ENCODE data around the gene MAGI2.
"Not testable (repeated sequence)": the region's sequence is repeated elsewhere in the genome, so short reads cannot be mapped to it uniquely, and the experiment has no call there.

The MAGI2 gene

DNA sequence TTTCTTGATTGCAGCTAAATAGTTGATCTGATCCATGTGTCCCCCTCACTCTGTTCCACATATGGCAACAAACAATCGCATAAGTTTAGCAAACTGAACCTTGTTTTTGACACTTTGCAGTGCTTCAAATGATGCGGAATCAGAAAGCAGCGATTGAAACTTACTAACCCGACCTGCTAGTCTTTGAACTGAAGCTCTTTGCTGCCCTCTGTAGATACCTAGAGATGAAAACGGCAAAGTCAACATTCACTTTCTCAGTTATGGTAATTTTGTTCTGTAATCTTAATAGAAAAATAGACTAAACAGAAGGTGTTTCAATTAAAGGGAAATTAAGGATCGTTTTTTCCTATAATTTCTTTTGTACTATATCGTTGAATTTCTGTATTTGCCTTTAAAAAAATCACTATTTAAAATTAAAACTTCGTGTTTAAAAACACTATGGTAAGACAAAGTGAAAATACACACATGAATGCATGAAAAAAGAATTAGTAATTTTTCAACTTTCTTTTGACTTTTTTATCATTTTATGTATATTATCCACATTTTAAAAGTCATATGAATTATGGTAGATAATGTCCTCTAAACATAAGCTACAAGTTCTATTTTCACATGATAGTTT, 276.5 kb downstream of the MAGI2 start:
- DNase-seq: peak in 13 of 58 donors; percentile 1 to 53 (median 4)

DNA sequence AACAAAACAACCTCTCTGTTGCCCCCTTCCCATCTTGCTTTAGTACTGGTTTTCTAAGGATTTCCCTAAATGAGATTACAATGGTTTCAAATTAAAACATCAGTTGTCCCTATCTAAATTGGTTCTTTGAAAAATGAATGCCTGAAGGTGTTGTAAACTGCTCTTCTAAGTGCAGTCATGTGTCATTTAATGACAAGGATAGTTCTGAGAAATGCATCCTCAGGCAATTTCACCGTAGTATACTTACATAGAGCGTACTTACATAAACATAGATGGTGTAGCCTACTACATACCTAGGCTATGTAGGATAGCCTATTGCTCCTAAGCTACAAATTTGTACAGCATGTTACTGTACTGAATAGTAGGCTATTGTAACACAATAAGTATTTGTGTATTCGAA, 278.1 kb downstream of the MAGI2 start:
- DNase-seq: no peak

DNA sequence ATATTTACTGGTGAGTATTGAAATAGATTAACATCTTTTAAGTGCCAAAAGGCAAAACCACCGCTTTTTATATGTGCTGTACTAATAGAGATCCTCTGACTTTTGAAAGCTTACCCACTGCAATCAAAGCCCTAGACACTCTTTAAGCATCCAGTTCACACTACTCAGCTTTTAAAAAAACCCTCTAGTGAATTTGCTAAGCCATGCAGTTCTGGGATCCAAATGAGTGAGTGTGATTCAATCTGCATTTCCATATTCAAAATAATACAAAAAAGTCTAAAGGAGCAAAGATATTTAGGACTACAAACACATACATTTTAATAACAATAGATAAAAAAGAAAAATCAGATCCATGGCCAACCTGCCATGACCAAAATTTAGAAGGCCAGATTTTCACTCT, 288.2 kb downstream of the MAGI2 start:
- DNase-seq: no peak

DNA sequence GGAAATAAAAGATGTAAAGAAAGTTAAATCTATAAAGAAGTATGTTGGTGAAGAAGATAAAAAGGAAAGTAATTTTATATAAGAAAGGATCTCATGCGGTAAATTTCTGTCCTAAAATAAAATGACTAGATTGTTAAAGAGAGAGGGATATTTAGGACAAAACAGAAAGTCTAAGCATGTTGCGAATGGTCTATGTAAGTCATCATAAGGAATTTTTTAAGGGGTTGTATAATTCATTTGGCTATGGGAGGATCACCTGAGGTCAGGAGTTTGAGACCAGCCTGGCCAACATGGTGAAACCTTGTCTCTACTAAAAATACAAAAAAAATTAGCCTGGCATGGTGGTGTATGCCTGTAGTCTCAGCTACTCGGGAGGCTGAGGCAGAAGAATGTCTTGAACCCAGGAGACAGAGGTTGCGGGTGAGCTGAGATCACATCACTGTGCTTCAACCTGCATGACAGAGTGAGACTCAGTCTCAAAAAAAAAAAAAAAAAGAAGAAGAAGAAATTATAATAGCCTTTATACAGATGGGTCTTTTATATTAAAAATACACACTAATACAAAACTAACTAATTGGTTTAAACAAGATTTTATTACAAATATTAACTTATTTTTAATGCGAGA, 294.3 kb downstream of the MAGI2 start:
- no peak for DNase-seq

DNA sequence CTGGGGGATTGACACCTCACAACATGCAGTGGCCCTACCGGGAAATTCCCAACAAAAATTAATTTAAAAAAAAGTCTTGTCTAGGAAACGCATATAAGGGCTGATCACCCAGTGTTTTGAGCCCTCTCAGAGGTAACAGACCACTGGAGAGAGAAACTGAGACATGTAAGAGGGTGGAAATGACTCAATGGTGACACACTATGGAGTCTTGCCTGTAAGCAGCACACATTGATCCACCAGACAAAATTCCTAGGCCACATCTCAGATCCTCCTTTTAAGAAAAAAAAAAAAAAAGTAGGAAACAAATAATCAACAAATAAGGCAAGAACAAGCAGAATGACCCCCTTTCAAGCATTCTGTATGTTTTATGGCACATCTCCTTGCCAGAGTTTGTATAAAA, 296.2 kb downstream of the MAGI2 start:
- no peak for DNase-seq

DNA sequence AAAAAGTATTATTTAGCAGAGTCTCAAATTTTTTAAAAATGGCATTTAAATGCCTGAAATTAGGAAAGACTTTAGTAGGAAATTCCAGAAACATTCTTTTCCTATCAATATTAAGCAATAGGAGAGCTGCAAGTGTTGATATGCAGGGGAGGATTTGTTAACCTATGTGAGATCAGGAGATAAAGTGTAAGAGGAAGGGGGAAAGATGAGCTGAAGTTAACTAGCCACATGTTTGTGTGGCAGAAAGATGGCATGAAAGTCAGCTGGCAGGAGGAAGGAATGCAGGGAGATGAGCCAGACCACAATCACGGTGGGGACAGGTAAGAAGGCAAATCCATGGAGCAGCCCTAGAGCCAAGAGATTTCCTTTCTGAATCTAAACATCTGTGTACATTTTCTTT, 303.6 kb downstream of the MAGI2 start:
- no peak for DNase-seq

DNA sequence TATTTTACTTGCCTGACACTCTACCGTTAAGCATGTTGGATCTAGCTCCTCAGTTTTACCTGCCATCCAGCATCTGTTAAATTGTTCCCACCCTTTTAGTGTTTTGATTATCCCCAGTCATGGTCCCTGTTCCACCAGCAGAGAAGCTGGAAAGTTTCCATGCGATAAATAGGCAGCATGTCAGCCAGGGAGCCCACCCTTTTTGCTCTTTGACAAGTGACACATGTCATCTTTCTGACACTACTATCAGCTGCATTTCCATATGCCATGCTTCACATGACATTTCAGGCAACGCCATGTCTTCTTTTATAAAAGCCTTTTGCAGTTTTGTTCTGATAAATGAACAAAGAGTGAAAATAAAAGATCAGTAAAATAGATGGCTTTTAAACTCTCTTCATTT, 310.8 kb downstream of the MAGI2 start:
- no peak for DNase-seq

DNA sequence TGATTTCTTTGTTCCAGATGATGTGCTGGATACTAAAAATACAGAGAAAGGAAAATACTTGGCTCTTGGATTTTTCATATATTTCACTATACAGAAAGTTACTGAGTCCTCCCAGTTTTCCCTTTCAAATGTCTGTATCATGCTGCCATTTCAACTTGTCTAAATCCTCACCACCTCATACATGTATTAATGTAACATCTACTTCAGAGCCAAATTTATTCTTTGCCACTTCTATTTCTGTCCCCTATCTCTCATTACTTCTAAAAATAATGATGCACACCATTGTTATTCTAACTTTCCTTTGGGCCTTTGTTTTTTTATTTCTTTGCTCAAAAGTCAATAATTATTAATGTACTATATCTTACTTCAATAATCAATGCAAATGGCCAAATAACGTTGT, 312.2 kb downstream of the MAGI2 start:
- no peak for DNase-seq

DNA sequence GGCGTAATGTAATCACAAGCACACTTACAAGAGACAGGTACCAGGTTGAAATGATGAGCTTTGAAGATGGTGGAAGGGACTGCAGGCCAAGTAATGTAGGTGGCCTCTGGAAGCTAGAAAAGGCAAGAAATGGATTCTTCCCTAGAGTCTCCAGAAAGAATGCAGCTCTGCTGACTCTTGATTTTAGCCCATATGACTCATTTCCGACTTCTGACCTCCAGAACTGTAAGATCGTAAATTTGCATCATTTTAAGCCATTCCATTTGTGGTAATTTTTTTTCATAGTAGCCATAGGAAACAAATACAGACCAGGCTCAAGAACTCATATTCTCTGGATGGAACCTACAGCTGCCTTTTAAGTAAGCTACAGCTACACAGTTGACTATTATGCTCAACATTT, 315.5 kb downstream of the MAGI2 start:
- no peak for DNase-seq

DNA sequence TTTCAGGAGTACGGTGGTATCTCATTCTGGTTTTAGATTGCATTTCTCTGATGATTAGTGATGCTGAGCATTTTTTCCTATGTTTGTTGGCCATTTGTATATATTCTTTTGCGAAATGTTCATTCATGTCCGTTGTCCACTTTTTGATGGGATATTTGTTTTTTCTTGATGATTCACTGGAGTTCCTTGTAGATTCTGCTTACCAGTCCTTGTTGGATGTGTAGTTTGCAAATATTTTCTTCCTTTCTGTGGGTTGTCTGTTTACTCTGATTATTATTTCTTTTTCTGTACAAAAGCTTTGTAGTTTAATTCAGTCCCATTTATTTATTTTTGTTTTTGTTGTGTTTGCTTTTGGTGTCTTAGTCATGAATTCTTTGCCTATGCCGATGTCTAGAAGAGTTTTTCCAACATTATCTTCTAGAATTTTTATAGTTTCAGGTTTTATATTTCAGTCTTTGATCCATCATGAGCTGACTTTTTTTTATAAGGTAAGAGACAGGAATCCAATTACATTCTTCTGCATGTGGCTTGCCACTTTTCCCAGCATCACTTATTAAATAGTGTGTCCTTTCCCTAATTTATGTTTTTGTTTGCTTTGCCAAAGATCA, 320.5 kb downstream of the MAGI2 start:
- no peak for DNase-seq

DNA sequence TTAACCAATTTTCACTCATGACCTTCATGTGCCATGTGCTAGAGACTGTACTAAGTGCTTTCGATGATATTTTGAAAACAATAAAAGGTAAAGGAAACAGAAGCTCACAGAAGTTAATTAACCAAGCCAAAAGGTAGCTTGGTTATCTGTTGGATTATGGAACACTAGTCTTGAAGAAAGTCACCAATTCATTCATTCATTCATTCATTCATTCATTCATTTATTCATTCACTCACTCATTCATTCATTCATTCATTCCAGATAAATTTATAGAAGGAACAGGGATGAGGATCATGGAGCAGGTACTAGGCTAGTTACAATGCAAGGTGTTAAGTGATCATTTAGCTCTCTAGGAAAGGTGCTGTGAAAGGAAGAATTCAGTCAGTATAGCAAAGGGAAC, 322.8 kb downstream of the MAGI2 start:
- DNase-seq: no peak

DNA sequence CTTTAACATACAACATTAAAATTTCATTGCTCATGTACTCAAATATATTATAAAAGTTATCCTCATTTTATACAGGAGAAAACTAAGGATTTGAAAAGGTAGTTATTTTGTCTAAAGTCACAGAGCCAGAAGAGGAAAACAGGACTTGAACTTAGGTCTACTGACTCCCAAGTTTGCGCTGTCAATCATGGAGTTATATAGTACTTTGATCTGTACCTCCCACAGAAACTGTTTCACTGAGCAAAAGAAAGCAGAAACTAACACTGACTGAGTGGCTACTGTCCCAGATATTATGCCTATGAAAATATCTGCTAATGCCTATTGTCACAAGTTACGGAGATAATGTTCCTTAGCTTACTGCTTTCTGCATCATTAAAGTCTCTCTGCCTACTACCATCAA, 329.1 kb downstream of the MAGI2 start:
- no peak for DNase-seq

DNA sequence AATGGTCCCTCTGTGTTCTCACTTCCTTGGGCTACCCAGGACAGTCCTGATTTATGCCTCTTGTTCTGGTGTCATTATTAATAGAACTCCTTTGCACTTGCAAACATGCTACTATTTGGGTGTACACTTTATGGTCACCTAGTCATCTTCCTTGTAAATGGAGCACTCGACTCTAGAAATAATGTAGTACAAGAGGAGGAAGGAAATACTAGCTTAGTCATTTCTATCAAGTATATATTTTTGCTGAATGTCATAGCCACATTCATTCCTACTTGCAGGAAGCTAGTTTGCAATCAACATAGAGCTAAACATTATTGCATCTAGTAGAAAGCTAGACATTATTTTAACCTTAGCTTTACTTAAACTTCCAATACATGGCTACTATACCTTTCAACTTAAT, 335.3 kb downstream of the MAGI2 start:
- no peak for DNase-seq

DNA sequence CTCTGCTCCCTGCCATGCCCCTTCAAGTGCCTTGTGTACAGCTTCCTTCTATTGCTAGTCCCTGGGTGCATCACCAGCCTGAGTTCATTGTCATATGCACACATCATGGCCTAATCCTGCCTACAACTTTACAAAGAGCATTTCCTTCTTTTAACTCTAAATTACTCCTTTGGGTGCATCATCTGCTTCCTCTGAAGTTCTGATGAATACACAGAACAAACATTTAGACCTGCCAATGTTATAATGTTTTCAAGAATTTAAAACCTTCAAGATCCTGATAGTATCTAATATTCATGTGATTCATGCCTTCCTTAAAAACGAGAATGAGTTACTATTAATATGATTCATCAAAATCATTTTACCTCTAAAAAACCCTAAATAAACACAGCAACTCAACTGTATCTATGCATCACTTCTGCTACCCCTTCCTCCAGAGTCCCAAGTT, 357.1 kb downstream of the MAGI2 start:
- DNase-seq: no peak

DNA sequence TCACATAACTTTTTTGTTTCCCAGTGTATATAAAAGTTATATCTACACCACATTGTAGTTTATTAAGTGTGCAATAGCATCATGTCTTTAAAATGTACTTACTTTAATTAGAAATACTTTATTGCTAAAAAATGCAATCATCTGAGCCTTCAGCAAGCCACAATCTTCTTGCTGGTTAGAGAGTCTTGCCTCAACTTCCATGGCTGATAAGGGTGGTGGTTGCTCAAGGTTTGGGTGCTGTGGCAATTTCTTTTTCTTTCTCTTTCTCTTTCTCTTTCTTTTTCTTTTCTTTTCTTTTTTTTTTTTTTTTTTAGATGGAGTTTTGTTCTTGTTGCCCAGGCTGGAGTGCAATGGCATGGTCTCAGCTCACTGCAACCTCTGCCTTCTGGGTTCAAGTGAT, 360.0 kb downstream of the MAGI2 start:
- DNase-seq: no peak

DNA sequence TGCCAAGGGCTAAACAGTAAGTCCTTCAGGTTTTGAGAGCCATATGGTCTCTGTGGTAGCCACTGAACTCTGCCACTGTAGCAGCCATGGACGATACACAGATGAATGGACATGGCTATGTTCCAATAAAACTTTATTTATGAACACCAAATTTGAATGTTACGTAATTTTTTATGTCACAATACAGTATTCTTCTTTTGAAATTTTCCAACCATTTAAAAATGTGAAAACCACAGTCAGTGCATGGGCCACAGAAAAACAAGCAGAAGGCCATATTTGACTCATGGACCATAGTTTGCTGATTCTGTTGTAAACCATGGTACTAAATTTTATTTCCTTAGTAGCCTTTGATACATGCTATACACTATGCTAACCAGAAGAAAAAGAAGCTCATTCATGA, 361.8 kb downstream of the MAGI2 start:
- no peak for DNase-seq

DNA sequence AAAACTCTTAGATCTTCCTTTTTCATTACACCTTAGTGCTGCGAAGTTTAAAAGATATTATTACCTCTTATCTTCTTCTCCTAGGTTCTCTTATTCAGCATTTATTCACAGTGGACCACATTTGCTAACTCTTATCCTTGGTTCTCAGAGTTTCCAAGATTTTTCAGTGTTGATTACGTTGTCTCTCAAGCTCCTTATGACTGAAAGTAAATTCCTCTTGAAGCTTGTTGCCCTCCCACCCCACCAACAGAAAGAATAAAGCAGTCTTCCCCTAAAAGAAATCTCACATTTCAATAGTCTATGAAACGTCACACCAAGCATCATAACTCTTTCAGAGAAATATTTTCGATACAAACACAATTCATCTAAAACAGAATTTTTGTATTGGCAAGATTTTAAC, 362.5 kb downstream of the MAGI2 start:
- no peak for DNase-seq

DNA sequence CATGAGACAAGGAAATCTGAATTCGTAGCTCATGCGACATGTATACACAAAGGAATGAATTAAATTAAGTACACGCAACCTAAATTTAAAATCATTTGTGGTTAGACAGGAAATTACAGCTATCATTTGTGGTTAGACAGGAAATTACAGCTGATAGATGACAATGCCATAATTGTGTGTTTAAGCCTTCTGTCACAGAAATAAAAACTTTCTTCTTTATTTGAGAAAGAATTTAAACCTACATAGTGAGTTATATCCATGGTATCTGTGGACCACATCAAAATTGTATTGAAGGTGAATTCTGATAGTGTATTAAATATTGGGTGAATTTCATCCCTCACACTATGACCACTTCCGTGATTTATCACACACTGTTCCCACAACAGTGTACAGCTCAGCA, 362.9 kb downstream of the MAGI2 start:
- no peak for DNase-seq

DNA sequence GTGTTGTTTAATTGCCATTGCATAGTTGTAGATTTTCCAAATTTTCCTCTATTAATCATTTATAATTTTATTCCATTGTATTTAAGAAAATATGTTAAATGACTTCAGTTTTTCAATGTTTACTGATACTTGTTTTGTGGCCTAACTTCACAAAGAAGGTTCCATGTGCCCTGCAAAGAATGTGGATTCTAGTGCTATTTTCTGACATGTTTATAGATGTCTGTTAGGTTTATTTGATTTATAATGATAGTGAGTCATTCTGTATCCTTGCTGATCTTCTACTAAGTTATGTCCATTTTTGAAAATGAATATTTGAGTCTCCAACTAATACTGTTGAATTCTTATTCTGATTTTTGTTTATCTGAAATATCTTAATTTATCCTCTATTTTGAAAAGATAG, 369.0 kb downstream of the MAGI2 start:
- no peak for DNase-seq

DNA sequence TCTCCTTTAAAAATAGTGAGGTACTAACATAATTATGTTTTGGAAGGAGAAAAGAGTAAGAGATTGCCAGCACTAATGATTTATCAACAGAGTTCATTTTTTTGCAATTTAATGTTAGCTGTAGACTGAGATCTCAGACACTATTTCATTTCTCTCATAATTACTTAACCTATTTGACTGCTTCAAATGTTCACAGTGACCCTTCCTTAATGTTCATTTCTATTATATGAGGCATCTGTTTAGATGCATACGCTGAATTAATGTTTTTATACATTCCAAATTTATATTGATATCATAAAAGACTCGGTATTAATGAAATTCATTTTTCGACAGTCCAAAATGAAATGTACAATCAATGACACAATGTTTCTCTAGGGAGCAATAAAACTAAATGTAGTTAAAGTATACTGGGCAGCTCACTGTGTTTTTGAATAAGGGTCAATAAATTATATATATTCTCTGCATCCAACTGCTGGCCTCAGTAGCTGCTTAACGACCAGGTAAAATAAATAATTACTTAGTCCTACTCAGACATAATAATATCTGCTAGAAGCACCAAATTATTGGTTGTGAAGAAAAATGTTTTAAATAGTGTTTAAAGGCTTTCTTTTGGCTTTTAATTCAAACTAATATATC, 373.4 kb downstream of the MAGI2 start:
- no peak for DNase-seq

DNA sequence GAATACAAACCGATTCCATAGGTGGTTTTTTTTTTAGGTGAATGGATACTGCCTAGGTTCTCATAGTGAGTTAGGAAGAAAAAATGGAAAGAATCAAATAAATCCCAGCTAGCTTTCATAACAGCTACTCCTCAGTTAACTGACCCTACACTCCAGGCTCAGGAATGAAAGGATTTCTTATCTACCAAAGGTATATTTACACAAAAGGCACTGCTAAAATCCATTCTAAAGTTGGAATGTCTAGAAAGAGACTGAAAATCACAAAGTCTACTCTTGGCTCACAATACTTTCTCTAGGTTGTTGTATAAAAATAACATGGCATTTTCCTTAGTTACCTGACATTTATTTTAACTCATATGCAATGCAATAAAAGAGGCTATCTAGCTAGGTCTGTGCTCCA, 375.2 kb downstream of the MAGI2 start:
- no peak for DNase-seq

DNA sequence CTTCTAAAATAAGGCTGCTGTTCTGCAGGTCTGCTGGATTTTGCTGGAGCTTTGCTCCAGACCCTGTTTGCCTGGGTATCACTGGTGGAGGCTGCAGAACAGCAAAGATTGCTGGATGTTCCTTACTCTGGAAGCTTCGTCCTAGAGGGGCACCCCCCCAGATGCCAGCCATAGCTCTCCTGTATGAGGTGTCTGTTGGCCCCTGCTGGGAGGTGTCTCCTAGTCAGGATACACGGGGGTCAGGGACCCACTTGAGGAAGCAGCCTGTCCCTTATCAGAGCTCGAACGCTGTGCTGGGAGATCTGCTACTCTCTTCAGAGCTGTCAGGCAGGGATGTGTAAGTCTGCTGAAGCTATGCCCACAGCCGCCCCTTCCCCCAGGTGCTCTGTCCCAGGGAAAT, 382.3 kb downstream of the MAGI2 start:
- not testable (repeated sequence) for DNase-seq

Data from anterior cingulate cortex (tissue), 58 donors.